HG02571 (cell line): ENCODE results near the gene NUP50.
A peak's percentile ranks its signal among the peaks of the same experiment; 100 is the strongest.

ENCODE experiments used
- ATAC-seq: cut with Tn5 transposase; IDR thresholded peaks from one replicate; pipeline ENCODE4 v1.9.1; 2021; ENCODE audit warnings: mild to moderate bottlenecking, moderate library complexity; ENCODE audit not compliant: unreplicated experiment

NUP50 gene

DNA sequence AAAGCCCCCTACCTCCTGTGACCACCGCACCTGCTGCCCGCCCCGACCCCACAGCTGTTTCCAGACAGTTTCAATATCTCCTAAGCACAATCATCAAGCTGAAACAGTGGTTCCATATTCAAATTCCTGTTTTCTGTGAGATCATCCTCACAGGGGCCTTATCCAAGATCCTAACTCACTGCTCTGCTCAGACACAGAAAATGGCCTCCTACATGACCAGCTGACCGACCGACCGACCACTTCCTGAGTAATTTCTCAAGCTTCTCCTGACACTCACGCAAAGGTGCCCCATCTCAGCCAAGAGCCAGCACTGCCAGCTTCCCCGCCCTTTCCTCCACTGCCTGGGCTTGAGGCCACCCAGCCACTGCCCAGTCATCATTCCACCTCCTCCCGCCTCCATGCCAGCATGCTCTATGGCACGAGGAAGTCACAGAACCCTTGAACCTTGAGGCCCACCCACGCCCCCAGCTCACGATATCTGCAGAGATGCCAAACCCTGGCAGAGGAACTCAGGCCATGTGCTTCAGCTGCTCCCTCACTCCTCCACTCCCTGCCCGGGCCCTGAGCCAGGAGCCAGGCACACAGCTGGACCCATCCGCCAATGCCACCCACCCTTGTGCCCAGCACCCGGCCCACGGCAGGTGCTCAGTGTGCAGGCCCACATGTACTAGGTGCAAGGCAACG is 62.9 kb downstream of the NUP50 start:
- ATAC-seq: no peak

DNA sequence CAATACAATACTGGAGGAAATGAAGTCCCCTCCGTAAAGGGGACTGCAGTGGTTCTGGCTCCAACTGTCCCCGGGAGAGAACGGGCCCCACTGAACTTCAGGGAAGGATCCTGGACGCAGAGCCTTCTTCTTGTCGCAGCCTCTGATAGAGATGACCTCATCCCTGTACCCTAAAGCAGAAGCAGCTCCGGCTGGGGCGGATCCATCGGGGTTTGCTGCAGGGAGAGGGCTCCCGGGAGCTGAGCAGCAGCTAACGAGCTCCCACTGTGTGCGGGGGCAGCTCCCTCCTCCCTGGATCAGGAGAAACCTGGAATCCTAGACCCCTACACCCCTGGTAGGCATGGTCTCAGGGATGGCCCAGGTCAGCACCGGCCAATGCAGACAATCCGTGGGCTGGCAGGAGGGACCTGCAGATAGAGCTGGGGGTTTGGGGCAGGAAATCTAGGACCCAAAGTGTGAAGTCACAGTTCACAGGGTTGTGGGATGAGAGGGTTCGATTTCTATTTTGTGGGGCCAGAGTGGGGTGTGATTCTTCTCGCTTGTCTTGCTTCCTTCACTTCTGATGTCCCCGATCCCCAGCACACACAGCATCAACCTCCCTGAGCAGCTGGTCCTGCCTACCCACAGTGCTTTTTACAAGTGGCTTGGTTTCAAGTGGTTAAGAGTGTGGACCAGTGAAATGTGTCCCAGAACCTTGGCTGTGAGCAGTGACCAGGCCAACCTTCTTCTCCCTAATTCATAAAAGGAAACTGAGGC is 64.1 kb downstream of the NUP50 start:
- ATAC-seq: no peak

DNA sequence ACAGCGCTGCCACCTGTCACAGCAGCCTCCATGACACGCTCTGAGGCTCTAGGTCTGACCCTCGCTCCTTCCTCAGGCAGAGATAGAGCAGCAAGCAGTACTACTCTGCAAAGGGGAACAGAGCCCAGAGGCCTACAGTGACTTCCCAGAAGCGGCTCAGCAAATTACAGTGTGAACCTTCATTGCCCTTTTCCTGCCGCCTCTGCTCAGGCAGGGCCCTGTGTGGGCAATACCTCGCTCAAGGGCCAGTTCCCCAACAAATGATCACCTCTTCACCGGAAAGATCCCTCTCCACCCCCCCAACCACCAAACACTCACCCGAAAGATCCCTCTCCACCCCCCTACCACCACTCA is 64.7 kb downstream of the NUP50 start:
- ATAC-seq: no peak

DNA sequence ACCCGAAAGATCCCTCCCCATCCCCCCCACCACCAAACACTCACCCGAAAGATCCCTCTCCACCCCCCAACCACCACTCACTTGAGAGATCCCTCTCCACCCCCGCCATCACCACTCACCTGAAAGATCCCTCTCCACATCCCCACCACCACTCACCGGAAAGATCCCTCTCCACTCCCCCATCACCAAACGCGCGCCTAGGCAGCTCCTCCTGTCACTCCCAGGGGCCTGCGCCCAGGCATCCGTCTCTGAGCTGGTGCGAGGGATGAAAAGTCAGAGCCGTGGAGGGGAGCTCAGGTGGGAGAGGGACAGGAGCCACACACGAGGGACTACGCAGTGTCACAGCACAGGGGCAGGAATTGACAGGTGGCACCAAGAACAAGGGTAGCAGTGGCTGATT is 65.5 kb downstream of the NUP50 start:
- no peak for ATAC-seq

DNA sequence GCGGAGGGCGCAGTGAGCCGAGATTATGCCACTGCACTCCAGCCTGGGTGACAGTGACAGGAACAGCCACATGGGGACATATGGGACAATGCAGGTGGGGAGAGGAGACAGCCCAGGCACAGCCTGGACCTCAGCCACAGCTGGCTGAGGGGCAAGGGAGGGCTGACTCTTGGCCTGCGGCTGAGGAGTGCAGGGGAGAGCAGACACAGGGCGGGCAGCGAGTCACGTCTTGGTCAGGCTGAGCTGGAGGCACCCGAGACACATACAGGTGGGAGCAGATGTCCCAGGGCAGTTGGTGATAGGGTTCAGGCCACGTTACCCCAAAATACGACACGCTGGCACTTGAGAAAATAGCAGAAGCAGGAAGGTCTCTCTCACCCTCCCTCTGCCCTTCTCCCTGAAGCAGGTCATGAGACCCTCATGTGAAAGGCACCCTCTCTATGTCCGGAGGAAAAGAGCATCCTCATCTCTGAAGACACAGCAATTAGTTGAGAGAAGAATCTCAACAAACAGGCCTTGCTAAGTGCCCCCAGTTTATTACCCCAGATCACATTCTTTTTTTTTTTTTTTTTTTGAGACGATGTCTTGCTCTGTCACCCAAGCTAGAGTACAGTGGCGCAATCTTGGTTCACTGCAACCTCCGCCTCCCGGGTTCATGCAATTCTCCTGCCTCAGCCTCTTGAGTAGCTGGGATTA is 66.4 kb downstream of the NUP50 start:
- no peak for ATAC-seq

DNA sequence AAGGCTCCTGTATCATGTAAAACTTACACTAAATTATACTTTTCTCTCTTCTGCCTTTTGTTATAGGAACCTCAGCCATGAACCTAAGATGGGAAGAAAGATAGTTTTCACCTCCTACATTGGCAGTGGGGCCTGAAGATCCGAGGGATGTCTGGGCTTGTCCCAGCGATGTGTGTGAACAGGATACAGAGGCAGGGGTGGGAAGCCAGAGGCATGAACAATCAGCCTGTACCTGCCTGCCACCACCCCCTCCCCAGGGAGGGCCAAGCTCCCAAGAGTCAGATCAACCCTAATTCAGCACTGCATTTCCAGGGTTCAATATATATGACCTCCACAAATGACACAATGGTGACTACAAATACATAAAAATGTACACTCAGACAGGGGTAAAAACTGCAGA is 67.6 kb downstream of the NUP50 start:
- no peak for ATAC-seq

DNA sequence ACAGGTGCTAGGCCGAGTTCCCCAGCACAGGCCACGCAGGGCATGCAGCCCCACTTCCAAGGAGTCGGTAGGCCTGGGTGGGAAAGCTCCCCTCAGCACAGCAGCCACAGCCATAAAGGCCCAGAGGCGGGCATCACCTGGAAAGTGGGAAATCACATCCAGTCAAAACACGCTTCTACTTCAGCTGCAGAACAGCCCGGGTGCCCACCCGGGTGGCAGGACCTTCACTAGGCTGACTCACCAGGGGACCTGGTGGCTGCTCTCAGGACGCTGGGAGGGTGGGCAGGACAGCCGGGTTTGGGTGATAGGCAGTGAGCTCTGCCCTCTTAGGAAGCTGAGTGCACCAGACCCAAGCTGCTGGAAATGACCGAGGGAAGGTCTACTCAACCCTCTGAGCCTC is 69.7 kb downstream of the NUP50 start:
- no peak for ATAC-seq

DNA sequence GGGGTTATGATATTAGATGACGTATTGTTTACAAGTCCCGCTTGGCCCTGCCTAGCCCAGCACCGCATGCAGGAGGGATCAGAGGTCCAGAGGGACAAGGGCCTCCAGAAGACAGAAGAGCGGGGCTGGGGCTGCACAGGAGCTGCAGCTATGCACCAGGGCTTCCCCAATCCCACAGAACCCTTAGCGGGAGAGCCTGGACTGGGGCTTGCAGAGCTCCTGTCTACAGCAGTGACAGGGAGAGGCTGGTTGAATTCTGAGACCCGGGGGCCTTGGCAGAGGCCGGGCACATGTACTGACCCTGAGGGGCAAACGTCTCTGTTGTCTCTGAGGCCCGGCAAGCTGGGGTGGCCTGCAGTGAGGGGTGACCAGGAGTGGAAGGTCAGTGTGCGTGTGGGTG is 70.1 kb downstream of the NUP50 start:
- no peak for ATAC-seq

DNA sequence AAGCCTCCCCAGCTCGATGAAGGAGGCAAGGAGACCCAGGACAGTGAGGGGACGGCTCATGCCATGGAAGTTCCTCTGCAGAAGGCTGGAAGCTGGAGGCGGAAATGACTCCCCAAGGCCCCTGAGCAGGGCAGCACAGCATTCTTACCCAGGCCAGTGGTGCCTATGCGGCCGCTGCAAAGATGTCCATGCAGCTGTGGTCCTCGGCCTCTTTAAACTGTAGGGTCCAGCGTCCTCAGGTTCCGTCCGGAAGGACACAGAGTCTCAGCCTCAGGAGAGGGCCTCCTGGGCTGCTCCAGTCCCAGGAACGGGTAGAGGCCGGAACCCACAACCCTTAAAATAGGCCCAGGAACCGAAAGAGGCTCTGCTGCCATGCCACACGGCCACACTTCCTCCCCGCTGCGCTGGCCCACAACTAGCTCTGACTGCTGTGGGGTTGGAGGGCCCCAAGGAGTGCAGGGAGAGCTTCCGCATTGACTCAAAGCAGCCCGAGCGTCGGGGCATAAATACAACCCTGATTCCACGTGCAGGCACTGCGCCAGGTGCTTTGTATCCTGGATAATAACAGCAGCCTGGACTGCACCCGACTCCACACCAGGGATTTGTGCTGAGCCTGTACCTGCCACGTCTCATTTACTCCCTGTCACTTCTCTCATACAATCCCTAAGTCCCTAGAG is 71.5 kb downstream of the NUP50 start:
- ATAC-seq: peak; percentile 66

DNA sequence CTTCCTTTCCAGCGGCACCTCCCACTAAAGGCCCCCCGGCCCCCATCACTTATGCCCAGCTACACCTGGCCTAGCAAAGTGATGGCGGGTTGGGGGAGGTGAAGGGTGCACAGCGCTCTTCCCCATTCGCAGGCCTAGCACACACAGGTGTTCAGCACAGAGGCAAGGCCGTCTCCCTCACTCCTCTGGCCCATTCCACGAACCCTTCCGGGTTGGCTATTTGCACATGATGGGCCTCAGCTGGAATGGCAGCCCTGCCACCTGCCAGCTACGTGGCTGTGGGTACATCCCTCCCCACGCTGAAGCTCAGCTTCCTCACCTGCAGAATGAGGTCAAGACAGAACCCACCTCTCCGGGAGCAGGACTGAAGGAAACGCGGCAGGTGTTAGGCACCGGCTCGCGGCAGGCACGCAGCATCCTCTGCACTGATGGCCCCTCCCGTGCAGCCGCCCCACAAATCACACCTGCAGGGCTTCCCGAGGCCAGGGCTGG is 72.2 kb downstream of the NUP50 start:
- no peak for ATAC-seq

DNA sequence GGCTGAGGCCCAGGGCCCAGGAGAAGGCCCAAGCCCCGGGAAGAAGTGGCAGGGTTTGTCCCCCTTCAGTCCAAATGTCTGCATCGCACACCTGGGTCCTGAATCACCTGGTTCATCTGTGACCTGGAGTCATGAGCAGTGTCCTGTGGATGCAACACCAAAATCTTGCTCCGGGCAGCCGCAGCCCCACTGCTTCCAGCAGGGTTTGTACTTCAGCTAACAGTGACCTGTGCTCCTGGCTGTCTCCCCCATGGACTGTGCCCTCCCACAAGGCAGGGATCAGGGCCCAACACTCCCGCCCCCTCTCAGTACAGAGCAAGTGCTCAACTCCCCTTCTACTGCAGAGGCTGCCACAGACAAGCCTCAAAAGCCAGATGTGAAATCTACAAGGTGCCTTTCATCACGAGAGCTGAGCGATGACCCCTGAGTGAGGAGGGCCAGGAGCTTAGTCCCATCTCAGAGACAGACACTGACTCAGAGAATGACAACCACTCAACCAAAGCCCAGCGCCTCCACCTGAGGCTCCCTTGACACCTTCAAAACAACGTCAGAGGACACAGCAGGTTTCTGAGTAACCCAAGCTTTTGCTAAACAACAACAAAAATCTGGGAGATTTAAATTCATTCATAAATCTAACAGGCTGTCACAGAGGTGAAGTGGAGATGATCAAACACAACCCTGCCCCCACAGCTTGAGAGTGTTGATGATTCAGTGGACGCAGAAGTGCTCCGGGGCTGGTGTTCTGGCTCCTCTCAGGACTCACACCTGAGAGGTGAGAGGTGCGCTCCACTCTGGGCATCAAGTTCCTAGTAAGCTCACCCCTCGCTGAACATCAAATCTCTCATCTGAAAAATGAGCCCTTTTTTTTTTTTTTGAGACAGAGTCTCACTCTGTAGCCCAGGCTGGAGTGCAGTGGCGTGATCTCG is 73.6 kb downstream of the NUP50 start:
- ATAC-seq: no peak
